Measurements from ENCODE around the gene ARHGDIB.

Gene ARHGDIB

DNA sequence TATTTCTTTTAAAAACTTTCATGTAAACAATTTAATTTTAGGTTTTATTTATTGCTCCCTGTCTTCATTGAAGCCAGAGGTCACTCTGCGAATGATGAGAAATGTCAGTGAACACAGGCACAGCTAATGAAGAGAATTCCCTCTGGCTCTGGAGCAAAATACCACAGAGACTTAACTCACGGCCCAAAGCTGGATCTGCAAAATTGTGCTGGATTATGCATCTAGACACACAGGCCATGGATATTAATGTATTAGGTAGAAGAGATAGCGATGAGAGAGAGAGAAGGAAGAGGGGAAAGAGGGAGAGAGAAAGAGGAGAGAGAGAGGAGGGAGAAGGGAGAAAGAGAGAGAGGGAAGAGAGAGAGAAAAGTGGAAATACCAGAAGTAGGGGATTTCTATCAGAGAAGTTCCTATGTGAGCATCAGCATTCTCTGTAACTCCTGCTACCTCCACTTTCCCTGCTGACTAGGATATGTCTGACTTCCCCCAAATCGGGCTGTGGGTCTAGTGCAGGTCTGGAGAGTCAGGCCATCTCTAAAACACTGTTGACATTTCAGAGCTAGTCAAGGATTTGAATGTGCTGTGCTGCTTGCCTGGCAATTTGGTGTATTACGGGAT, 3.7 kb downstream of the ARHGDIB start:
- DNase-seq (ENCODE audit: extremely low read depth in 1 of 2, low read depth in 1 of 2): no peak

DNA sequence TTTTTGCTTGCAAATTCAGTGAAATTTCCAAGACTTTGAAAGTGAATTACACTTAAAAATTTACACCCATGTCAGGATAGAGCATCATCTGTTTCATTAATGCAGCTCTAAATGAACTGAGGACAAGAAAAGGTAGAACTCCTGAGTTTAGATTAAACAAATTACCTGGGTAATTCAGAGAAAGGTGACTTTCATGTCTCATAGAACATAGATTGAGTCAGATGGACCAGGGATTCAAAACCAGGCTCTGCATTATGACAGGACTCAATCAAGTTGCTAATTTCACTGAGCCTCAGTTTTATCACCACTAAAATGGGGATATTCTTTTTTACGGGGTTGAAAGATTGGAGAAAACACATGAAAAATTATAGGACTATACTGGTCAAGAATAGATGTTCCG, 4.5 kb downstream of the ARHGDIB start:
- no peak for DNase-seq (ENCODE audit: extremely low read depth in 1 of 2, low read depth in 1 of 2)

- no peak for DNase-seq (ENCODE audit: extremely low read depth in 1 of 2, low read depth in 1 of 2)
Measured at GRCh38 chr12:14956024-14956891, 5.1 kb downstream of the ARHGDIB start.

- no peak for DNase-seq (ENCODE audit: extremely low read depth in 1 of 2, low read depth in 1 of 2)
Measured at GRCh38 chr12:14954269-14954668, 7.1 kb downstream of the ARHGDIB start.

DNA sequence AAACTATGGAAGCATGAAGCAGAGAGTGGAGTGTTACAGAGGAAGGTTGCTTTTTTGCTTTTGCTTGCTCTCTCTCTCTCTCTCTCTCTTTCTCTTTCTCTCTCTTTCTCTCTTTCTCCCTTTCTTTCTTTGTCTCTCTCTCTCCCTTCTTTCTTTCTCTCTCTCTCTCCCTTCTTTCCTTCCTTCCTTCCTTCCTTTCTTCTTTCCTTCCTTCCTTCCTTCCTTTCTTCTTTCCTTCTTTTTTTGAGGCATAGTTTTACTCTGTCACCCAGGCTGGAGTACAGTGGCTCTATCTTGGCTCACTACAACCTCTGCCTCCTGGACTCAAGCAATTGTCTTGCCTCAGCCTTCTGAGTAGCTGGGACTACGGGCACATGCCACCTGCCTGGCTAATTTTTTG, 7.6 kb downstream of the ARHGDIB start:
- DNase-seq (ENCODE audit: extremely low read depth in 1 of 2, low read depth in 1 of 2): no peak

GRCh38 chr12:14952299-14952921, 9.0 kb downstream of the ARHGDIB start:
- DNase-seq (ENCODE audit: extremely low read depth in 1 of 2, low read depth in 1 of 2): no peak

DNA sequence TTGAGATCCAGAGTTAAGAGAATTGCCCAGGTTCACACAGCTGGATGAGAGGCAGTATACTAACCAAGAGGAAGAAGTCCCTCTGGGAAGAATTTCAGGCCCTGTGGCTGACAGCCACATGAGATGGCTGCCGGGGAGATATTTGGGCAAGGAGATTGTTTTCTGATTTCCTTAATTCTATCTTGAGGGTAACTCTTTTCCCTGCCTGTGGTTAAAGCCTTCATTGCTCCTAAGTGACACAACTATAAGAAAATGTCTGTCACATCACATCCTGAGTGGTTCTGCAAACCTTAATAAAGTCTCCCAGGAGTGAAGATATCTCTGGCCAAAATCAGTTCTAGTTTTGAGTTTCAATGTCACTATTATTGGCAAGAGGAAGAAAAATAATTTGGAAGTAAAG, 9.6 kb downstream of the ARHGDIB start:
- no peak for DNase-seq (ENCODE audit: extremely low read depth in 1 of 2, low read depth in 1 of 2)

- no peak for DNase-seq (ENCODE audit: extremely low read depth in 1 of 2, low read depth in 1 of 2)
Measured at GRCh38 chr12:14950982-14951746, 10.2 kb downstream of the ARHGDIB start.

DNA sequence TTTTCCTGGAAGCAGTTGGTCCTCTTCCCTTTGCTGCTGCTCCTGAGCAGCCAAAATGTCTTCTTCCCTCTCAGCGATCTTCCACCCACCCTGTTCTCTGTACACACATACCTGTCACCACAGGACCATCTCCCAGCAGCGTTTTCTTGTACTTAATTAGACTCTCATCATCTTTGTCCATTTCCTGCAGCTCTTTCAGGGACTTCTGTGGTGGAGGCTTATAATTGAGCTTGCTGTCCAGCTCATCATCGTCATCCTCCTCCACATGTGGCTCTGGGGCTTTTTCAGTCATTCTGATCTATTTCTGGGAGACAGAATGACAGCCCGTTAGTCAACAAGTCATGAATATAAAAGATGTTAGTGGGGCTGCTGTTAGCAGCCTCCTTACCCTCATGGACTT, 11.0 kb downstream of the ARHGDIB start:
- DNase-seq (ENCODE audit: extremely low read depth in 1 of 2, low read depth in 1 of 2): no peak

GRCh38 chr12:14949631-14950030, 11.8 kb downstream of the ARHGDIB start:
- DNase-seq (ENCODE audit: extremely low read depth in 1 of 2, low read depth in 1 of 2): no peak

- no peak for DNase-seq (ENCODE audit: extremely low read depth in 1 of 2, low read depth in 1 of 2)
Measured at GRCh38 chr12:14948672-14949071, 12.7 kb downstream of the ARHGDIB start.

DNA sequence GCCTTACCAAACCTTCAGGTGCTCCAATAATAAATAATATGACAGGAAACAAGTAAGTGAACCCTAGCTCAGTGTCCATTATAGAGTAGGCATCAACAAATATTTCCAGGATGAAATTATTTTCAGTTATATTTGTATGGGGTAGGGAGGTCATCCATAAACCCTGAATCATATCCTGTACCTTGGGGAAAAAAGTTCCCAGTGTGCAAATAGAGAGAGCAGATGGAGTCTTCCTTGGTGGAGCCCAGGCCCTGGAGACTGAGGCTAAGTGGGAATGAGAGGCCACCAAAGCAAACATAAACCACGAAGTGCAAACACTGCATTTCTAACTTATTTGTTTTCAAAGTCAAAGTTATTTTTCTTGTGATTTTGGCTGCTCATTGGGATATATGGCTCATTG, 14.5 kb downstream of the ARHGDIB start:
- DNase-seq (ENCODE audit: extremely low read depth in 1 of 2, low read depth in 1 of 2): no peak

- DNase-seq (ENCODE audit: extremely low read depth in 1 of 2, low read depth in 1 of 2): no peak
Measured at GRCh38 chr12:14946162-14946561, 15.2 kb downstream of the ARHGDIB start.

DNA sequence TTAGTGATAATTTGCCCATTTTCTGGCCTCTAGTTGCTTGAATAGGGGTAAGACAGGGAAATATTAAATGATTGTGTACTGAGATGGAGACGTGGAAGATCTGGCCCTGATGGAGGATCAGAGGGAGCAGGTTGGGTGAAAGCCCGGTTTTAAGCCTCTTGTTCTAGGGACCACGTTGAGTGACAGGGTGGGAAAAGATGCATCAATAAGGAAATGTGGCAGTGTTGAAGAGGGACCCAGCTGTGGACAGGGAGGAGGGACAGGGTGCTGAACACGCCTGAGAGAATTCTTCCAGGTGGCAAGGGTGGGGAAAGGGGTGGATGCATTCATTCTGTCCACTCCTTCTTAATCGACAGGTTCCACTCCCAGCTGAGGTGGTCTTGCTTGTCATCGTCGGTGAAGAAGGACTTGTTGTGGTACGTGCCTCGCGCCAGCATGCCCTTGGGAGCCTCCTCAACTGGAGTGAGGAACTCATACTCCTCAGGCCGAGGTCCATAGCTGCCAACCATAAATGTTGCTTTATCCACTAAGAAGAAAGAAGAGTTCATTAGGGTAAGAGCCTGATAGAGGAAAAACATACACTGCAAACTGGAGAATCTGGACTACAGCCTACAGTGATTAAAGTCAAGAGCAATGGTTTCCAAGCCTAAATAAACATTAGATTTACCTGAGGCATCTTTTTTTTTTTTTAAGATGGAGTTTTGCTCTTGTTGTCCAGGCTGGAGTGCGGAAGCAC, 19.0 kb downstream of the ARHGDIB start:
- no peak for DNase-seq (ENCODE audit: extremely low read depth in 1 of 2, low read depth in 1 of 2)

DNA sequence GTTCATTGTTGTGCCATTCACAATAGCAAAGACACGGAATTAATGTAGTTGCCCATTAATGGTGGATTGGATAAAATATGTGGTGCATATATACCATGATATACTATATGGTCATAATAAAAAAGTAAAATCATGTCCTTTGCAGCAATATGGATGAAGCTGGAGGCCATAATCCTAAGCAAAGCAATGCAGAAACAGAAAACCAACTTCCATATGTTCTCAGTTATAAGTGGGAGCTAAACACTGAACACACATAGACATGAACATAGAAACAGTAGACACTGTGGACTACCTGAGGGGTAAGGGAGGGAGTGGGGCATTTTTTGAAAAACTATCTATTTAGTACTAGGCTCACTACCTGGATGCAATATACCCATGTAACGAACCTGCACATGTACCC, 20.0 kb downstream of the ARHGDIB start:
- no peak for DNase-seq (ENCODE audit: extremely low read depth in 1 of 2, low read depth in 1 of 2)

DNA sequence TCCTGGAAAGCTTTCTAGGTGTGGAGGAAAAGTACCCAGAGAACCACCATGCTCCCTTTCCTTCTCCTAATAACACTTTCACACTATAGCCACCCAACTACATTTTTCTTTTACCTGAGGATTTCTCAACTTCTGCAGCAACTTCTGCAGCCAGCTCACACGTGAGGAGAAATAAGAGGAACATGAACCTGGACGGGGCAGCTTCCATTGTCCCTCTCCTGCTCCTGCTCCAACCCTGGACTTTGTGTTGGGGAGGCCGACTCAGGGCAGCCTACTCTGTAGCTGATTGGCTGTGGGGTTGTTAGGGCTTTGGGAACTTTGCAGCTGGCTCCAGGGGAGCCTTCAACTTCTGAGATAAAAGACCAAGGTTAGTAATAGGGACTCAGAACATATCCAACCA, 23.1 kb downstream of the ARHGDIB start, which contains the start of gene ERP27:
Gene ERP27, minus strand, starts transcription at position 237 of the 400 bp plus-strand sequence. Its CDS starts 29 bp downstream, at position 208.
- no peak for DNase-seq (ENCODE audit: extremely low read depth in 1 of 2, low read depth in 1 of 2)

DNA sequence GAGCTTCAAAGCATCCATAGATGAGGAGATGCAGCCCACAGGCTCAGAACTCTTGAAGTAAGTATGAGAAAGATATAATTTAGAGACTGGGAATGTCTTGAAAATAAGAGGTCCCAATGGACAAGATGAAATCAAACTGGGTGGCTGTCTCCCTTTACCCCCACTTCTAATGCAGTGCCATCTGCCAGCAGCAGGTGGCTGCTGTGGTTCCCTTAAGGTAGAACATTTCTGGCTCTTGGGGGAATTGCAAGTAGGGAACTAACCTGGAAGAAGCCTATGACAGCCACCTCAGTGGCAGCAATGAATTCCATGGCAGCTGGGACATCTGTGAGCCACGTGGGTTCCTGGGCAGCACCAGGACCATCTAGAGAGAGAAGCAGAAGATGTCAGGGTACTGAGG, 23.7 kb downstream of the ARHGDIB start:
- DNase-seq (ENCODE audit: extremely low read depth in 1 of 2, low read depth in 1 of 2): no peak

DNA sequence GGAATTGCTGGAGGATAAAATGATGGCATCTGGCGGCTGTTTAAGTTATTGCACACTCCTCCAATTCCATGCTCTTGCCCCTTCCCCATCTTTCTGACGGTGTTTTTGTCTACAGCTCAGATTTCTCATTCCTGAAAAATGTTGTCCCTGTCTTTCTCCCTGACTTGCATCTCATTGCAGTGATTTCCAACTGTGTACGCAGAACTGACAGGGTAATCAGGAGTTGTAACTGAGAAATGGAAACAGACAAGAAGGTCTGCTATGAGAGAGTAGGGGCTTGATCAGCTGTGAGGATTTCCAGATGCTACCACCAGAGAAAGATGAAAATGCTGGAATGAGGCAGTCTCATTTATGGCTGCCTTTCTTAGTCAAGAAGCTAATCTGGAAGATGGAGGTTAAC, 24.4 kb downstream of the ARHGDIB start:
- DNase-seq (ENCODE audit: extremely low read depth in 1 of 2, low read depth in 1 of 2): no peak

- no peak for DNase-seq (ENCODE audit: extremely low read depth in 1 of 2, low read depth in 1 of 2)
Measured at GRCh38 chr12:14936224-14936861, 25.1 kb downstream of the ARHGDIB start.

GRCh38 chr12:14935031-14935430, 26.4 kb downstream of the ARHGDIB start:
- no peak for DNase-seq (ENCODE audit: extremely low read depth in 1 of 2, low read depth in 1 of 2)

Data from activated CD8-positive, alpha-beta memory T cell treated with anti-CD3 and anti-CD28 coated beads for 1 hour (primary cell).